Measurements from ENCODE around the gene MLLT10. TPM values are rescaled to one million over a fixed set of nuclear protein-coding genes. Genes with fewer than 3 reads are reported as not detected.
A peak's percentile ranks its signal among the peaks of the same experiment; 100 is the strongest.

The MLLT10 gene
- total RNA-seq, 1 donor from 2014 or later, result 58.1 TPM

- no peak for DNase-seq (ENCODE audit: low read depth, low spot score)
- Mint-ChIP-seq H3K4me3 (no peak overlapping the region), H3K9me3 (no peaks in the 10 kb centered on the region), H3K27me3 (ENCODE audit: low read depth) (peaks cover 3% of the 10 kb centered on the region), H3K36me3 (ENCODE audit: low read depth) (peaks cover 2% of the 10 kb centered on the region), H3K27ac (ENCODE audit: unreplicated experiment) (no peak overlapping the region), H3K4me1 (peaks cover 34% of the 10 kb centered on the region)
- TF ChIP-seq, protein P1, sequence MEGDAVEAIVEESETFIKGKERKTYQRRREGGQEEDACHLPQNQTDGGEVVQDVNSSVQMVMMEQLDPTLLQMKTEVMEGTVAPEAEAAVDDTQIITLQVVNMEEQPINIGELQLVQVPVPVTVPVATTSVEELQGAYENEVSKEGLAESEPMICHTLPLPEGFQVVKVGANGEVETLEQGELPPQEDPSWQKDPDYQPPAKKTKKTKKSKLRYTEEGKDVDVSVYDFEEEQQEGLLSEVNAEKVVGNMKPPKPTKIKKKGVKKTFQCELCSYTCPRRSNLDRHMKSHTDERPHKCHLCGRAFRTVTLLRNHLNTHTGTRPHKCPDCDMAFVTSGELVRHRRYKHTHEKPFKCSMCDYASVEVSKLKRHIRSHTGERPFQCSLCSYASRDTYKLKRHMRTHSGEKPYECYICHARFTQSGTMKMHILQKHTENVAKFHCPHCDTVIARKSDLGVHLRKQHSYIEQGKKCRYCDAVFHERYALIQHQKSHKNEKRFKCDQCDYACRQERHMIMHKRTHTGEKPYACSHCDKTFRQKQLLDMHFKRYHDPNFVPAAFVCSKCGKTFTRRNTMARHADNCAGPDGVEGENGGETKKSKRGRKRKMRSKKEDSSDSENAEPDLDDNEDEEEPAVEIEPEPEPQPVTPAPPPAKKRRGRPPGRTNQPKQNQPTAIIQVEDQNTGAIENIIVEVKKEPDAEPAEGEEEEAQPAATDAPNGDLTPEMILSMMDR (conservative IDR thresholded peaks at IDR 0.05), result no peak
Measured at GRCh38 chr10:21490028-21490710, 43.9 kb upstream of the MLLT10 start.

DNA sequence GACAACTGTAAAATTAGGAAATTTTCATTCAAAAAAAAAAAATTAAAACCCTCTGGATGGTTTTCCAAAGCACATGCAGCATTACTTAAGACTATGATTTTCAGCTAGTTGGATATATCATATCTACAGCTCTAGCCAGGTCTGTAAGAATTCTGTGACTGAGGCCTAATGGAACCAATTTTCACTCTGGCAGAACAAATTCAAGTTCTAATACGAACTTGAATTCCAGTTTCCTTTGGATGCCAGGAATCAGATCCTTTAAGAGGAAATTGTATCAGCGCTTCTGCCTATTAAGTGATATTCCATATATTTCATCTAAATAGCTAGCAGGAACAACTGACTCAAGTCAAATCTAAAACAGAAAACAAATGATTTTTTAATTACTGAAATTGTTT, 43.3 kb upstream of the MLLT10 start:
- peaks cover 2% of the 10 kb centered on the region for H3K36me3 Mint-ChIP-seq (ENCODE audit: low read depth)
- H3K4me1 Mint-ChIP-seq, result peaks cover 38% of the 10 kb centered on the region
- TF ChIP-seq, protein P1 (conservative IDR thresholded peaks at IDR 0.05), result no peak
- peaks cover 3% of the 10 kb centered on the region for H3K27me3 Mint-ChIP-seq (ENCODE audit: low read depth)
- H3K4me3 Mint-ChIP-seq, result no peak overlapping the region
- no peaks in the 10 kb centered on the region for H3K9me3 Mint-ChIP-seq
- no peak overlapping the region for H3K27ac Mint-ChIP-seq (ENCODE audit: unreplicated experiment)
- no peak for DNase-seq (ENCODE audit: low read depth, low spot score)

DNA sequence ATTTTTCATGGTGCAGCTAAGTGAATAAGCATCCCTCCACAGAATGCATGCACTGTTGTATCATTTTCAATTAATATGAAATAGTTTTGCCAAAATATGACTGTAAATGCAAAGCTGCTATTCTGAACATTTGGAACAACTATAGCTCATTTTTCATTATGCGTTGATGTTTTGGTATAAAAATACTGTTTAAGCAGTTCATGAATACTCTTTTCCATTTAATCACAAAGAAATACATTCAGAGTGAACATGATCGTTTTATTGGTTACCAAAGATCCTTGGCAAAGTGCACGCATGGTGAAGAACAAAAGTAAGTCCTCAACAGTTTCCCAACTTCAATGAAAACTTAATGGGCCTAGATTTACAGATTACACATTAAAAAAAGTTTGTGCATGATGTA, 41.6 kb upstream of the MLLT10 start:
- TF ChIP-seq, protein P1 (conservative IDR thresholded peaks at IDR 0.05), result no peak
- H3K27me3 Mint-ChIP-seq (ENCODE audit: low read depth), result peaks cover 3% of the 10 kb centered on the region
- no peak for DNase-seq (ENCODE audit: low read depth, low spot score)
- peaks cover 40% of the 10 kb centered on the region for H3K4me1 Mint-ChIP-seq
- H3K9me3 Mint-ChIP-seq, result no peaks in the 10 kb centered on the region
- peaks cover 2% of the 10 kb centered on the region for H3K36me3 Mint-ChIP-seq (ENCODE audit: low read depth)
- H3K27ac Mint-ChIP-seq (ENCODE audit: unreplicated experiment), result no peak overlapping the region
- peak overlapping the region; percentile 56 for H3K4me3 Mint-ChIP-seq

GRCh38 chr10:21493784-21494183, 40.2 kb upstream of the MLLT10 start:
- no peak for DNase-seq (ENCODE audit: low read depth, low spot score)
- Mint-ChIP-seq H3K4me1 (peaks cover 49% of the 10 kb centered on the region), H3K27me3 (ENCODE audit: low read depth) (peaks cover 3% of the 10 kb centered on the region), H3K4me3 (peak overlapping the region; percentile 90), H3K9me3 (no peaks in the 10 kb centered on the region), H3K27ac (ENCODE audit: unreplicated experiment) (peak overlapping the region; percentile 84), H3K36me3 (ENCODE audit: low read depth) (peaks cover 2% of the 10 kb centered on the region)
- TF ChIP-seq, protein P1 (conservative IDR thresholded peaks at IDR 0.05), result no peak

DNA sequence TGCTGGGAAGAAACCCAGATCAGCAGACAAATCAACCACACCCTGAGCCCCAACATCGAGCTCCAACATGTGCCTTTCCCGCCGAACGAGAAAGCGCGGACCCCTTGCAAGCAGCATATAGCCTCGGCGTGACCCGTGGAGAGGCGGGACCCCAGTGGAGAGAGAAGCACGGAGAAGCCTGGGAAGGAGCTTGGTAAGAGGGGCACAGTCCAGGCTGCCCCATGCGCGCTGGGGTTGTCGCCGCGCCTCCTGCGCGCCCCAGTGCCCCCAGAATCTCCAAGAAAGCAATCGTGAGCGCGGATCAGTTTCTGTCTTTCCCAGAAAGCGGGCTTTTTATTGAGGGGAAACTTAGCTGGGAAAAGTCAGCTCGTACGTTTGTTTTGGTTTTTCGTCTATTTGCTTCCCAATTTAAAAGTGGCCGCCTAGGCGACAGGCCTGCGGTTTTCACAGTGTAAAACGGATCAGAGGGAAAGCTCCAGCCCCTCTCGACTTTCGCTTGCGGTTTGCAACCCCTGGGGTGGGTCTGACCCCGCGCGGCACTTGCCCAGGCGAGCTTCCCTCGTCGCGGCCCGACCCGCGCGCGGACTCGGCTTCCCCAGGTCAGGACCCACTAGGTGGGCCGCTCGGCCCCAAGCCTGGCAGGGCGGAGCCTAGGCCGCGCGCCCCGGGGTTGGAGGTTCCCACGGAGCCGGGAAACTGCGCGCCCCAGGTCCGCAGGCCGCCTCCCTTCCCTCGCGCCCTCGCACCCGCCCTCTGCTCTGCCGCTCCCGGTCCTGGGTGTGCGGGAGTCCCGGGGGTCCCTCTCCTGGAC, 39.6 kb upstream of the MLLT10 start:
- H3K9me3 Mint-ChIP-seq, result no peaks in the 10 kb centered on the region
- peaks cover 2% of the 10 kb centered on the region for H3K36me3 Mint-ChIP-seq (ENCODE audit: low read depth)
- DNase-seq (ENCODE audit: low read depth, low spot score), result no peak
- peak overlapping the region; percentile 92 for H3K4me3 Mint-ChIP-seq
- TF ChIP-seq, protein P1 (conservative IDR thresholded peaks at IDR 0.05), result no peak
- H3K27ac Mint-ChIP-seq (ENCODE audit: unreplicated experiment), result peak overlapping the region; percentile 63
- peaks cover 49% of the 10 kb centered on the region for H3K4me1 Mint-ChIP-seq
- peaks cover 3% of the 10 kb centered on the region for H3K27me3 Mint-ChIP-seq (ENCODE audit: low read depth)
